GM19324 (cell line): ENCODE data around the gene TTYH1.
"Not testable (repeated sequence)": the region's sequence is repeated elsewhere in the genome, so short reads cannot be mapped to it uniquely, and the experiment has no call there.

Experiments used
- ATAC-seq: cut with Tn5 transposase; IDR thresholded peaks from one replicate; pipeline ENCODE4 v1.9.1; 2021; ENCODE audit warnings: mild to moderate bottlenecking, moderate library complexity; ENCODE audit not compliant: unreplicated experiment, low FRiP score

TTYH1 gene

GRCh38 chr19:54436031-54436523, 20.8 kb downstream of the TTYH1 start:
- no peak for ATAC-seq

- no peak for ATAC-seq
Observed at GRCh38 chr19:54436628-54437252, 21.5 kb downstream of the TTYH1 start.

- no peak for ATAC-seq
Observed at GRCh38 chr19:54439174-54439851, 24.0 kb downstream of the TTYH1 start.

- ATAC-seq: no peak
Observed at GRCh38 chr19:54440641-54441040, 25.4 kb downstream of the TTYH1 start.

DNA sequence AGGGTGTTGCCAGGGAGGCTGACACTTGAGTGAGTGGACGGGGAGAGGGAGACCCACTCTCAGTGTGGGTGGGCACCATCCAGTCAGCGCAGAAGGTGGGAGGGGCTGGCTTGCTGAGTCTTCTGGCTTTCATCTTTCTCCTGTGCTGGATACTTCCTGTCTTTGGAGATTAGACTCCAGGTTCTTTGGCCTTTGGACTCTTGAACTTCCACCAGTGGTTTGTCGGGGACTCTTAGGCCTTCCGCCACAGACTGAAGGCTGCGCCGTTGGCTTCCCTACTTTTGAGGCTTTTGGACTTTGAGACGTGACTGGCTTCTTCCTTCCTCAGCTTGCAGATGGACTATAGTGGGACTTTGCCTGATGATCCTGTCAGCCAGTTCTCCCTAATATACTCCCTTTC, 29.5 kb downstream of the TTYH1 start:
- no peak for ATAC-seq

DNA sequence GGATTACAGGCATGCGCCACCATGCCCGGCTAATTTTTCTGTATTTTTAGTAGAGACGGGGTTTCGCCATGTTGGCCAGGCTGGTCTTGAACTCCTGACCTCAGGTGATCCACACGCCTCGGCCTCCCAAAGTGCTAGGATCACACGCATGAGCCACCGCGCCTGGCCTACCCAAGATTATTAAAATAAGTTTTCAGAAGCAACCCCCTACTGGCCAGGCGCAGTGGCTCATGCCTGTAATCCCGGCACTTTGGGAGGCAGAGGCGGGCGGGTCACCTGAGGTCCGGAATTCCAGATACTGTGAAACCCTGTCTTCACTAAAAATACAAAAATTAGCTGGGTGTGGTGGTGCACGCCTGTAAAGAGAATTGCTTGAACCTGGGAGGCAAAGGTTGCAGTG, 31.1 kb downstream of the TTYH1 start:
- not testable (repeated sequence) for ATAC-seq

DNA sequence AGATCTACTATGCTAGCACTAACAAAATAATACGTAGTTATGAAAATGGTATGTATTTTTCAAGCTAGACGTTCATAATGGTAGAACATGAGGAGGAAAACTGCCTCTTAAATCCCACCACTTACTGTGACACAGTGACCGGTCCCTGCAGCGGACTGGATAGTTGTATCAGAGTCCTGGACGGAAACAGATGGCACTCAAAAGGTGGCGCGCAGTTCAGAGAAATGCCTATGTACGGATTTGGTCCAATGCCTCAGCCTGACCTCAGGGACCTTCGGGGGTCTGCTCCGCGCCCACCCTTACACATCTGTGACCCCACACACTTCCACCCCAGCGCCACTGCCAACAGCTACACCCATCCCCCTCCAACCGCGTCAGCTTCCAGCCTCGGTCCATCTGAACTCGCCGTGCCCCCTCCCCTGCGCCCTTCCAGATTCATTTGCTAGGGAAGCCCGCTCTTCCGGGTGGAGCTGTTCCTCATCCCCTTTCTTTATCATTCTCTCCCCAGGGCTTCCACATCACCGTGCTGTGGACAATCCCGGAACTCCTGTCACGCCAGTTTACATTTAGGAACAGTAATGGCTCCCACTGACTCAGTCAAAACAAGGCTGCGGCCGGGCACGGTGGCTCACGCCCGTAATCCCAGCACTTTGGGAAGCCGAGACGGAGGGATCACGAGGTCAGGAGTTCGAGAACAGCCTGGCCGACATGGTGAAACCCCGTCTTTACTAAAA, 32.9 kb downstream of the TTYH1 start:
- ATAC-seq: peak; percentile 13

GRCh38 chr19:54448774-54449700, 33.8 kb downstream of the TTYH1 start, which contains the start of gene LENG8:
TSS of gene LENG8 (plus strand) at chr19:54449199. CDS start at chr19:54451345, 2,146 bp downstream.
- peak; percentile 94 for ATAC-seq

GRCh38 chr19:54449701-54450069, 34.4 kb downstream of the TTYH1 start:
- ATAC-seq: no peak

- ATAC-seq: no peak
Observed at GRCh38 chr19:54451331-54451871, 36.1 kb downstream of the TTYH1 start.

- no peak for ATAC-seq
Observed at GRCh38 chr19:54451997-54452396, 36.7 kb downstream of the TTYH1 start.

GRCh38 chr19:54452626-54453025, 37.4 kb downstream of the TTYH1 start:
- ATAC-seq: no peak

DNA sequence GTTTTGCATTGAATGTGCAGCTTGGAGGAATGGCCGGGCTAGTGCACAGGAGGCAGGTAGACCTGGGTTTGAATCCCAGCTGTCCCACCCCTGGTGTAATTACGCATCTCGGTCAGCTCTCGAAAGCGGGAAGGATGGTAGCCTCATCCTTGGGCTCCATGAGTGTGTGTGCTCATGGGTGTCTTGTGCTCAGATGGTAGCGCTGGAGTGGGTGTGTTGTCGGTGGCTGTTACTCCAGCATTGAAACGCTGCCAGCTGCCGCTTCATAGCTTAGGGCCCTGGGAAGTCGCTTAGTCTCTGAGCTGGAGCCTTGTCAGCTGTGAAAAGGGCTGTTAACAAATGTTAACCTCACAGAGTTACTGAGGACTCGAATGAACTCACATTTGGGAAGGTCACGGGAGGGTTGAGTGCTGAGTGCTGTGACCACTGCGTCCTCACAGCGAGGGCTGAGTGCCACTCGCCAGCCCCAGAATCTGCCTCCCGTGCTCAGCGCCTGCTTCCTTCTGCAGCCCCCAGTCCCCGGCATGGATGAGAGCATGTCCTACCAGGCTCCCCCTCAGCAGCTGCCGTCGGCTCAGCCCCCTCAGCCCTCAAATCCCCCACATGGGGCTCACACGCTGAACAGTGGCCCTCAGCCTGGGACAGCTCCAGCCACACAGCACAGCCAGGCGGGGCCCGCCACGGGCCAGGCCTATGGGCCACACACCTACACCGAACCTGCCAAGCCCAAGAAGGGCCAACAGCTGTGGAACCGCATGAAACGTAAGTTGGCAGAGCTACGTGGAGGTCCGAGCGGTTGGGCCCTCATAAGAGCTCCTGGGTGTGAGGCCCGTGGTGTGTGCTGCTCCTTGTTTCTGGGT, 38.9 kb downstream of the TTYH1 start:
- ATAC-seq: no peak

DNA sequence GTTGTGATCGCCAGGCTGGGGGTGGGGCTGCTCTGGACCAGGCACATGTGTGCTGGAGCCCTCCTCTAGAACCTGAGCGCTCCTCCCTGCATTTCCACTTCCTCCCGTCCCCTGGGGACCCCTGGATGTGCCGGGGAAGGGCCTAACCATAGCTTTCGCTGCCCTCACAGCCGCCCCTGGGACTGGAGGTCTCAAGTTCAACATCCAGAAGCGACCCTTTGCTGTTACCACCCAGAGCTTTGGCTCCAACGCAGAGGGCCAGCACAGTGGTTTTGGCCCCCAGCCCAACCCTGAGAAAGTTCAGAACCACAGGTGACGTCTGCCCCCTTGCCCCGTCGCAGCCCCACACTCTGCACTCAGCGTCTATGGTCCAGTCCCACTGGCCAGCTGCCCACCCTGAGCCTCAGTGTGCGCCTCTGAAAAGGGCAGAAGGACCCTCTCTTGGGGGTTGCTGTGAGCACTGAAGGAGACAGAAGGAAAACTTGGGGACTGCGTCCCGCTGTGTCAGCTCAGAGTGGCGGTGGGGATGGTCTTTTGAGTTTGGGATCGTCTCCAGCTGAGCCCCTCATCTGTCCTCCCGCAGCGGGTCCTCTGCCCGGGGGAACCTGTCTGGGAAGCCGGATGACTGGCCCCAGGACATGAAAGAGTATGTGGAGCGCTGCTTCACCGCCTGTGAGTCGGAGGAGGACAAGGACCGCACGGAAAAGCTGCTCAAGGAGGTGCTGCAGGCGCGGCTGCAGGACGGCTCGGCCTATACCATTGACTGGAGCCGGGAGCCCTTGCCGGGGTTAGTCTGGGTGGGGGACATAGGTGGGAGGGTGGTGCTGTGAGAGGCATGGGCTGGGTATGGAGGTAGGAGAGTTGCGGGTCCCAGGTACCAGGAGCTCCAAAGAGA, 39.8 kb downstream of the TTYH1 start:
- no peak for ATAC-seq

- no peak for ATAC-seq
Observed at GRCh38 chr19:54455786-54456422, 40.6 kb downstream of the TTYH1 start.

DNA sequence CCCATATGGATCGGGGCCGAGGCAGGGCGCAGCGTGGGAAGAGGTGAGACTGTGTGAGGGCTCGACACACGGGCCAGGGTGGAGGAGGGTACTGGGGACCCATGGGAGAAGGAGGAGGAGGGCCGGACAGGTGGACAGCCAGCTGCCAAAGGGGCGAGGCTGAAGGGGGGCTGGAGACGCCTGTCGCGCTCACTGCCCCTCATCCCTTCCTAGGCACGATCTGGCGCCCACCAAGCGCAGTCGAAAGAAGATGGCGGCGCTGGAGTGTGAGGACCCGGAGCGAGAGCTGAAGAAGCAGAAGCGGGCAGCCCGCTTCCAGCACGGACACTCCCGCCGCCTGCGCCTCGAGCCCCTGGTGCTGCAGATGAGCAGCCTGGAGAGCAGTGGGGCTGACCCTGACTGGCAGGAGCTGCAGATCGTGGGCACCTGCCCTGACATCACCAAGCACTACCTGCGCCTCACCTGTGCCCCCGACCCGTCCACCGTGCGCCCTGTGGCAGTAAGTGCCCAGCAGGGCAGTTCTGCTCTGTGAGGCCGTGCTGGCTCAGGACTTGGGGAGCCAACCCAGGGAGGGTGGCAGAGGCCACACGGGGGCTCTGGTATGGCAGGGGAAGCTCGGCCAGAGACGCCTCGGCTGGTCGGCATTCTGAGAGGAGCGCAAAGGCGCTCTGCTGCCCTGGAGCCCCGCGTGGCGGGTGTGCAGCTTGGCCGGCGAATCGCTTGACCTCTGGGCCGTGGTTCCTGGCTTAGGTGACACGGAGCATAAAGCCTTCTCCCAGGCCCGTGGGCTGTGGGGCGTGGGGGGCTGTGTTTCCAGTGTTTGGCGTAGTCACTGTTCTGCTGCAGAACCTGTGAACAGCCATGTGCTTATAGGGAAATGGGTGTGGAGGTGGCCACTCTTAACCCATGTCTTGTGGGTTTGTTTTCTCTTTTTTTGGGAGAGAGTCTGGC, 41.4 kb downstream of the TTYH1 start:
- ATAC-seq: no peak
